Omental fat pad (tissue), 4 donors: ENCODE data around the gene TP53RK. TPM values are rescaled to one million over a fixed set of nuclear protein-coding genes. Genes with fewer than 3 reads are reported as not detected.

Experiments used
- ATAC-seq: fragments of 150-250 bp; one replicate; pipeline ENCODE4 v1.9.1; 2016; ENCODE audit warnings: mild to moderate bottlenecking, moderate library complexity; ENCODE audit not compliant: low FRiP score
- DNase-seq: peaks from one replicate; pipeline ENCODE4 v3.0.0-alpha.2; 2019; ENCODE audit warnings: low spot score
- CTCF ChIP-seq, 3 donors: fragments of 450-650 bp; IDR thresholded peaks; one replicate each; pipeline ENCODE4 v1.5.1; 2016 to 2017; ENCODE audit warnings: antibody characterized with exemption in 3 of 3, mild to moderate bottlenecking in 3 of 3, moderate library complexity in 2 of 3
- total RNA-seq, 4 donors: library from RNA; depleted of rRNA; stranded (reverse); fragments of >200 nt; gene quantifications; one replicate each; pipeline ENCODE4 v1.1.0, GENCODE V29; 2016

The TP53RK gene
- total RNA-seq, 4 donors from 2014 or later, result 14.2 to 26.2 (median 15.7) TPM

GRCh38 chr20:46674253-46675083 lies 14.8 kb downstream of the TP53RK start:
- ATAC-seq (no peak), DNase-seq (no peak)
- TF ChIP-seq CTCF (IDR thresholded peaks at IDR 0.05), result no peak

DNA sequence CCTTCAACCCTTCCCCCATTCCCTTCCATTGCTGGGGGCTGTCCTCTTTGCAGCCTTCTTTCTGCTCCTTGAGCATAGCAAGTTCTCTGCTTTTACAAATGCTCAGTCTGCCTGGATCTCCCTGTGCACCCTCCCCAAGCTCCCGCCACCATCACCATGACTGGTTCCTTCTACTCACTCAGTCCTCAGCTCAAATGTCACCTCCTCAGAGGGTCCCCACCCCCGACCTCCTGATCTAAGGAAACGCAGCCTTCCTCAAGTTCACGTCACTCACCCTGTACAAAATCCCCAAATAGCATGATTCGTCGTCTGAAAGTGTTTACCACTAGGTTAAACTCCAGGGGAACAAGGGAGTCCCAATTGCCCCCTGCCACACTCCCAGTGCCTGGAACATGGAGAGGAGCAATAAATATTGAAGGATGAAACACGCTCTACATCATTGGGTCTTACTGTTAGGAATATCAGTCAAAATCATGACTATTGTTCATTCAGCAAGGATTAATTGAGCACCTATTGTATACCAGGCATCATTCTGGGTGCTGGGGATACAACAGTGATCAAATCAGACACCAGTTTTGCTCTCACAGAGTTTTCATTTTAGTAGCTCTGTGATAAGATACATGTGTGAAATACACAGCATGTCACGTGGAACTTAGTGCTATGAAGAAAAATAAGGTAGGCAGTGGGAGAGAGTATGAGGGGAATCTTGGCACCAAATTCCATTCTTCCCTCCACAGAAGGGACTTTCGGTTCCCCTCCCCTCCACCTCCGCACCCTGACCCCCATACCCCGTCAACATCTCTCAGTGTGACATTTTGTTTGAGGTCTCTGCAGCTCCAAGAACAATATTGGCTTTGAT lies 15.6 kb downstream of the TP53RK start:
- TF ChIP-seq CTCF (IDR thresholded peaks at IDR 0.05), result no peak
- DNase-seq, result no peak
- ATAC-seq, result no peak

GRCh38 chr20:46672543-46673148 lies 16.6 kb downstream of the TP53RK start:
- DNase-seq (no peak), ATAC-seq (no peak)
- TF ChIP-seq CTCF (IDR thresholded peaks at IDR 0.05), result no peak

DNA sequence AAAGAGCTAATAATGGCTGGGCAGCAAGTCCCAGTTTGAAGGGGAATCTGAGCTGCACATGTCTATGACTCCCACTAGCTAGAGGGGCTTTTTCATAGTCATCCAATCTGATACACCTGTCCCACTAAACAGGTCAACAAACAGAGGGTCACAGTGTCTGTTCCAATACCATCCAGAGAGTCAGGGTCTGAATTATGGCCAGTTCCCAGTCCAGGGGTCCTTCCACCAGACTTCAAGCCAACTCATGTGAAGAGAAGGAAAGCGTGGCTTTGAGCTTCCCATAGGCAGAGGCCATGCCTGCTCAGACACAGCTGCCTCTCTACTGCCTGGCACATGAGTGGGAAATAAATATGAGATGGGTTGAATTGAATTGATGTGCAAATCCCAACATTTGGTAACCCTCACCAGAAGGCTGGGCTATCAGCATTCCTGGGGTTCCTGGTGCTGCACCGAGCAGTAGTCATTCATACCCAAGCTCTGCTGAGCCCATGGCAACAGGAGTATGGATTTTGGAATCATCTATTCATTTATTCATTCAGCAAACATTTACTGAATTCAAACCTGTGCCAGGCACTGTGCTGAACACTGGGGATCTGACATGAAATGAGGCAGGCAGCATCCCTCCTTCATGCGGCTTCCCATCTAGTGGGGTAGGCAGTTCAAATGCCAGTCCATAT lies 17.2 kb downstream of the TP53RK start:
- no peak for TF ChIP-seq CTCF (IDR thresholded peaks at IDR 0.05)
- no peak for ATAC-seq

DNA sequence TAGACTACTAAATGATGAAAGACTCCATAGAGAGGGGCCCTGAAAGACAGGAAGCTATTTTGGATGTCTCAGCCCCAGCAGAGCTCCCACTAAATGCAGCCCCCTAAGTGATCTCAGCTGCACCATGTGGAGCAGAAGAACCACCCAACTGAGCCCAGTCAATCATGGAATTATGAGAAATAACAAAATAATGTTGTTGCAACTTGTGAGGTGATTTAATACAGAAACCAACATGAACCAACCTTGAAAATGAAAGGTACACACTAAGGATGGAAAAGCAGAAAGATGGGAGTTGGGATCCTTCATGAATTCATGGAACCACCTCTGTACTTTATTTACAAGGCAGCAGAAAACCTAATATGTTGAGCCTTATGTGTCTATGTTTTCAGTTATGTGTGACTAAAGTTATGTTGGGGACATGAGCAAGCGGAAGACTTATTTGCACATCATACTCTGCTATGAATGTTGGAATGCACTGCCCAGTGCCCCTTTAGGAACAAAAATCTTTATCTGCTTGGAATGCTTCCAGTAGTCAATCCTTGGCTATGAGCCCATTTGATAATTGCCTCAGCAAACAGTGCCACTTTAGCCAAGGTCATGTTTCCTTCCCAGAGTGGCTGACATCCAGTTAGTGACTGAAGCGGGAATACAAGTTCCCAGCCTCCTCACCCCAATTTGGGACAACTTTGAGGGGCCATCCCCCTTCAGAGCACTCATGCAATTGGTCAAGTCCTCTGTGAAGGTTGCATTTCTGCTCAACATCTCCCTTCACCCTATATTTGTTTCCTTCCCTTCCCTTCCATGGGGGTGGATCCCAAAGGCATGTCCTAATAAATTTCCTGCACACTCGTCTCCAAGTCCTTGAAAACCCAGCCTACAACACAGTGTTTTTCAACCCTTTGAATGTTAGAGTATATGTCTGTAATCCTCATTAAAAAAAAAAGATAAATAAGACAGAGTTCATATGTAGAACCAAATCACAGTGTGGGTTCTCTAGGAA lies 18.4 kb downstream of the TP53RK start:
- TF ChIP-seq CTCF (IDR thresholded peaks at IDR 0.05), result no peak
- DNase-seq (no peak), ATAC-seq (no peak)

More for the DNA sequence above, 17.2 kb downstream of the TP53RK start:
- DNase-seq, result no peak

GRCh38 chr20:46670228-46670584 lies 19.0 kb downstream of the TP53RK start:
- ATAC-seq (no peak), DNase-seq (no peak)
- TF ChIP-seq CTCF (IDR thresholded peaks at IDR 0.05), result no peak
